NCI-H2081 (cell line): ENCODE data around the gene TAF4.

Experiments
- DNase-seq, 2 experiments: peaks; one replicate each; lab custom pipeline; 2025; lab: John Stamatoyannopoulos, UW

The TAF4 gene

DNA sequence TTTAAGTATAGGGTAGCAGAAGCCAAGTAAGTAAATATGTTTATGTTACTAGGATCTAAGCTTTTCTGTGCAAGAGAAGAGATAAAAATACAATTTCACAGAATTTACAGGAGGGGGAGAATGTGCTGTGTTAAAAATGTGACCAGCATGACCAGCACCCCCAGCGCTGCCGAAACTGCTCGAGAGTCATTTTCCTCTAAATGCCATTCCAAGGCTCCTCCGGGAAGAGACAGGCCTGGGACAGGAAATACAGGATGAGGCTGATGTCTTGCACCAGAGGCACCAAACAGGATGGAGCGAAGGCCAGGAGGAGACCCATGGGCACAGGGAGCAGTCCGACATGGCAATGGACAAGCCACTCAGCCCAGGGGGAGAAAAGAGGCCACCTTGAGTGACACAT, 21.1 kb downstream of the TAF4 start:
- no peak for DNase-seq

DNA sequence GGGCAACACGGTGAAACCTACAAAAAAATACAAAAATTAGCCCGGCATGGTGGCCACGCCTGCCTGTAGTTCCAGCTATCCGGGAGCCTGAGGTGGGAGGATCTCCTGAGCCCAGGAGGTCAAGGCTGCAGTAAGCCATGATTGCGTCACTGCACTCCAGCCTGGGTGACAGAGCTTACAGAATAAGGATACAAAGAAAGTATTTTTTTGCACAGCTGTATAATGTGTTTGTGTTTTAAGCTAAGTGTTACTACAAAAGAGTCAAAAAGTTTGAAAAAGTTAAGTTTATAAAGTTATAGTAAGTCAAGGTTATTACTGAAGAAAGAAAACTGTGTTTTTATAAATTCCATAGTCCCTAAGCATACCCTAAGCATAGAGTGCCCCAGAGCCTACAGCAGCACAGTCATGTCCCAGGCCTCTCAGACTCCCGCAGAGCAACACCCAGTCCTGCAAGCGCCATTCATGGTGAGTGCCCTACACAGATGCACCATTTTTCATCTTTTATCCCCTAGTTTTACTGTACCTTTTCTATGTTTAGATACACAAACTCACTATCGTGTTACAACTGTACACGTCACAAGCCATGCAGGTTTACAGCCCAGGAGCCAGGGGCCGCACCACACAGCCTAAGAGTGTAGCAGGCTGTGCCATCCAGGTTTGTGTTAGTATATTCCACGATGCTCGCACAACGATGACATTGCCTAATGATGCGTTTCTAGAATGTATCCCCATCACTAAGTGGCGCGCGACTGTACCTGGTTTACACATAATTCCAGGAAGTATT, 22.4 kb downstream of the TAF4 start:
- no peak for DNase-seq

DNA sequence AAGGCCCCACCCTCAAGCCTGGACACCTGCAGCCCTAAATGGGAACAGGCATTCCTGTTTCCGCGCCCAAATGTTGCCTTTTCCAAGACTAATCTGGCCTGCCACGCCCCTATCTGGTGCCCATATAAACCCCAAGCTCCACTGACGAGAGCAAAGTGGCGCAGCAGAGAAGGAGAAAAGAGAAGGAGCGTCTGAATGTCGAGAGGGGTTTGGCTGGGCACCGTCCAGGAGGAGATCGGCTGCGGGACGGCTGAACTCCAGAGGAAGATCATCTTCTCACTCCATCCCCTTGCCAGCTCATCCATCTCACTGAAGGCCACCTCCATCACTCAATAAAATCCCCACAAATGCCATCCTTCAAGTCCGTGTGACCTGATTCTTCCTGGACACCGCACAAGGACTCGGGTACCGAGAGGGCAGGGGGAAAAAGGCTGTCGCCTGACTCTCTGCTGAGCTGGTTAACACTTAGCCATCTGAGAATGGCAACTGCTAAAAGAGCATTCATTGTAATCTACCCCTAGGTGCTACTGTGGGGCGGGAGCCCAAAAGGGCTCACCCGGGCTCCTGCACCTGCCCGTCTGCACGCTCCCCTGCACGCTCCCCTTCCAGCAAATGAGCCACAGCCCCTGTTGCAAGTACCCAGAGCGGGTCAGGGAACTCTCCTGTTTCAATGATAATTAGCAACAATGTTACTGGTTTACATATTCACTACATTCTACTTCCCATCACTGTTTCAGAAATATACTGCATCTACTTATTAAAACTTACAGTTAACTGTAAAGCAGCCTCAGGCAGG, 23.5 kb downstream of the TAF4 start:
- DNase-seq: no peak

DNA sequence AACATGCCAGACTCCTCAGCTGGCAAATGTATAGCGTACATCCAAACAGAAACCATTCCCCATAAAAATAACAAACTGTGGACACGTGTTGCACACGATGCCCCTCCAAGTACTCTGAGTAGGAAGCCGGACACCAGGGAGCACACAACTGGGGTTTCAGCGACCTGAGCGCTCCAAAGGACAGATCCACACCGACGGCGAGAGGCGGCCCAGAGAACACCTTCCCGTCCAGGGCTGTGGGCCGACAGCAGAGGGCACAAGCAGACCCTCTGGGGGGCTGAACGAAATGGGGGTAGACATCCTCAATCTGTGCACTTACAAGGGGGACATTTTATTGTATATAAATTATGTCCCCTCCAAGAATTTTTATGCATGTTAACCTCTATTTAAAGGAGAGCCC, 24.7 kb downstream of the TAF4 start:
- no peak for DNase-seq

DNA sequence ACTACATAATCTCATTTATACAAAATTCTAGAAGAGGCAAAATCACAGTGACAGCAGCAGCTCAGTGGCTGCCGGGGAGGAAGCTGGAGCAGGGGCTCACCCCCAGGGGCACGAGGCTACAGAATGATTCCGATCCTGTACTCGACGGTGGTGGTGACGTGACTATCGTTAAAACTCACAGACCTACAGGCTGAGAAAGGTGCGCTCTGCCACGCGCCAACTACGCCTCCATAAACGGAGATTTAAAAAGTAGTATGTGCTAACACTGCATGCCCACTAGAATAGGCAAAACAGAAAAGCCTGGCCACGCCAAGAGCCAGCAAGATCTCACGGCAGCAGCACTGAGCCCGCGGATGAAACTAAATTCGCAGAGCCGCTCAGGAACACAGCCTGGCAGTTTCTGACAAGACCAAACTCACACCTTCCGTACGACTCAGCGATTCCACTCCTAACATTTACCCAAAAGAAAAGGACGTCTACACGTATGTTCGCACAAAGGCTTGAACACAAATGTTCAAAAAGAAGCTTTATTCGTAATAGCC, 25.2 kb downstream of the TAF4 start:
- no peak for DNase-seq

DNA sequence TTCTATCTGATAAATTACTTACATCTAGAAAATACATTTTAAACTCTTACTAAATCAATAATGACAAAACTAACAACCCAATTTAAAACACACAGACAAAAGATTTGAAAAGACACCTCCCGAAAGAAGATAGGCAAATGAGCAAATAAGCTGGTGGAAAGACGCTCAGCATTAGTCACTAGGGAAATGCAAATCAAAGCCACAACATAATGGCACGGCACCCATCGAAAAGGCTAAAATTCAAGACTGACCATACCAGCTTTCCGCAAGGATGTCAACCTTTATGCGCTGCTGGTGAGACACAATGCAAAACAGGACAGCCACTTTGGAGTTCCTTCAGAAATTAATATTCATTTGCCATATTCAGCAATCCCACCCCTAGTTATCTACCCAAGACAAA, 25.9 kb downstream of the TAF4 start:
- no peak for DNase-seq

DNA sequence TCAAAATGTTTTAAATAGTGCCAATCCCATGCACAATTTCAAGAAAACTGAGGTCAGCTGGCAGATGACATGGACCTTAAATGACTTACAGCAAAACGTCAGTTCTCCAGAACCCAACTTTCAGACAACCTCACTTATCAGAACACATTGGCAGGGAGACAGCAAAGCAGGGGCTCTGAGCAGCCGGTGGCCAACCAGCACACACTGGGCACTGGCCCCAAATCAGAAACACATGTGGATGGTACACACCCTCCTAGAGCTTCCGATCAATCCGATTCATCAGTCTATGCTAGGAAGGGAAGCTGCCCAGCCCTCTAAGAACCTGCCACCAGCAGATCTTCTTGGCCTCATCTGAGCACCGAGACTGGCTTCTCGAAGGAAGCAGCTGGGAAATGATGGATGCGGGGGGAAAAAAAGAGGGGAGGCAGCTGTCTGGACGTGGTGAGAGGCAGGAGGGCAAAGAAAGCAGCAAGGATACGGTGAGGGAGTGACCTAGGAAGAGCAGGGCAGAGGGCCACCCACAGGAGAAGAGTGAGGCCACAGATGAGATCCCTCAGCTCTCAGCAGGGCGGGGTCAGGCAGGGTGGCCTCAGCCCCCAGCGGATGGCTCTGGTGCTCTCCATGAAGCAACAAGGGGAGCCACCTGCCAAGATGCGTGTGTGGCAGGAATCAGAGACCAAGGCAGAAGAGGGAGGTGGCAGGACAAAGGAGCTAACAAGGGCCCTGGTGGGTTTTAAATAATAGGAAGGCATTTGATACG, 32.9 kb downstream of the TAF4 start:
- DNase-seq: no peak

DNA sequence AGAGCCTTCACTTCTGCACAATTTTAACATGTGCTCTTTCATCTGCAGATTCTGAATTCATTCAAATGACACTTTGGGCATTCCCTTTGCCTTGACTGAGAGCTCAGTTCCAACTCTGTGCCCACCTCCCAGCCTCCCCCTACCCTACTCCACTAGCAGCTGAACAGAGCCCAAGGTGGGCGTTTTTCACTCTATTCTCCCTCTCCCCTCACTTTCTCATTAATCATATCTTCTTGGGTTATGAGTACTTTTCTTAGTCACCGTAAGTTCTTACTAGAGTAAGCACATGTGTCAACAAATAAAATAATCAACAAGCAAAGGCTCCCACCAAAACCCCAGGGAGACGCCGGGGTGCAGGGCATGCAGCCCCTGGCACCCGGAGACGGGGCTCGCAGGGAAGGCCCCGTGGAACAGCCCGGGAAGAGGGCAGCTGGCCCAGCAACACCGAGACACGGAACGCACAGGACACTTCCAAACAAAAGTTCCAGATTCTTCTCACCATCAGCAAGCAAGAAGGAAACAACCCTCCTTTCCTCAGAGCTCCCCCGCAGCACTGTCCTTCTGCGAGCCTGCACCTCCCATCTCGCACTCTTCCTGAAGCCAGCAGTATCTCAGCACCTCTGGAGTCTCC, 34.1 kb downstream of the TAF4 start:
- no peak for DNase-seq

DNA sequence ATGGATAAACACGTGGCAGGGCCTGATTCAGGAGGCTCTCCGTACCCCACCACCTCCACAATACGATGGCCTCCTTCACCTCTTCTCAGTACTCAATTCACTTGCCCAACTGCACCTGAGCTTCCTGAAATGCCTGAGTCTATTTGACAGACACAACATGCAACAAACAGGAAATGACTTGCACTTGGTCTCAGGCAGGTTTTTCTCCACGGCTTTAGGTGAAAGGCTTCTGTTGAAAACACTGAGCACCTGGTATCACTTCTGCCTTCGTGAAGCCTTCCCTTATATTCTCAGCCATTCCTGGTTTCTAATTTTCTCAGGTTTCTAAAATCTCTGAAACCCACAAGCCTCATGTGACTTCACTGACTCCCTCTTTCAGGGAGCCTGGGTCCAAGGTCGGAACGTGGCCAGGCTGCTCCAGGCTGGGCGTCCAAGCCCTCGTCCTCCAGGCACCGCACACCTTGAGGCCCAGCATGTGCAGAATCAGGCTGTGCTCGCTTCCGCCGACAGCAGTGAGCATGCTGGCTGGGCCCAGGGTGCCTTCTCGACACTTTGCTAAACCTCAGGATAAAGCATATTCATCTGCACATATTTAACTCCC, 34.7 kb downstream of the TAF4 start:
- DNase-seq: no peak

DNA sequence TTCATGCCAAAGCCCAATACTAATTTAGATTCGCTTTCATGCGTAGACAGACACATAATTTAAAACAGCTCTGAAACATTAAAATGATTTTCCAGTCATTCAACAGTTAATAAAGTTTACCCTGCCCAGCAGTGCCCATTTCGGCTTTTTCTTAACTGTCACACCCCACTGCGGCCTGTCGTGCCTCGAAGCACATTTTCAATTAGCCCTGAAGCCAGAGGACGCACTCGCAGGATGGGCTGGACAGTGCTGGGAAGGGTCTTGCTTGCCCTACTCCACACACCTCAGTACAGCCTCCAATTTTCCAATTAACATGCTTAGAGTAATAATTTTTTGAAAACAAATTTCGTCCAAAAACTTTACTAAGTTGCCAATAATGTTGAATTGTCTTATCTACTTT, 35.3 kb downstream of the TAF4 start:
- no peak for DNase-seq

DNA sequence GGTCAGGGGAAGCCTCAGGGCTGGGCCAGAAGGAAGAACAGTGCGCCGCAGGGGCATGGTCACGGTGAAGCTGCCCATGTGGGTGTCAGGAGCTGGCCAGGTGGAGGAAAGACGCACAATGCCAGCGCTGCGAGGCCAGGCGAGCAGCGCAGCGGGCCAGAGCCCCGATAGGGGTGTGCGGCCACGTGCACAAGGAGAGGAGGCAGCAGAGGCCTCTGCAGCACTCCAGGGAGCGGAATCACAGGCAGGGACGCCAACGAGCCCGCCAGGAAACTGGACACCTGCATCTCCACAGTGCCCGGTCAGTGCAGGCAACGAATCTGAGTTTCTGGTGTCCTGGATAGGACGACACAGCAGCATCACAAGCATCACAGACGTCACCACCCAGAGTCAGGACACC, 35.7 kb downstream of the TAF4 start:
- DNase-seq: no peak

DNA sequence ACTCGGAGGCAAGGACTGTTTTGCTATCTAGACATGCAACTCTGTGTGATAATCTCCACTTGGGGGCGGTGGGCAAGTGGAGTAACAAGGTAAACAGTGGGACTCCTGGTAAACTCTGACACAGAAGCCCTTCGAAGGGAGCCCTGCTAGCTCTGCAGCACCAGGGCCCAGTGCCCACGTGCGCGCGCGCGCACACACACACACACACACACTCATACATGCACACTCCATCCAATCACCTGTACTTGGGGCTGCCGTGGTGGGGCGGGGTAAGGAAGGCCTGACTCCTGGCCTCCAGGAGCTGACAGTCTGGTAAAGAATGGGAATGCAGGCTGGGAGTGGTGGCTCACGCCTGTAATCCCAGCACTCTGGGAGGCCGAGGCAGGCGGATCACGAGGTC, 36.4 kb downstream of the TAF4 start:
- DNase-seq: no peak

DNA sequence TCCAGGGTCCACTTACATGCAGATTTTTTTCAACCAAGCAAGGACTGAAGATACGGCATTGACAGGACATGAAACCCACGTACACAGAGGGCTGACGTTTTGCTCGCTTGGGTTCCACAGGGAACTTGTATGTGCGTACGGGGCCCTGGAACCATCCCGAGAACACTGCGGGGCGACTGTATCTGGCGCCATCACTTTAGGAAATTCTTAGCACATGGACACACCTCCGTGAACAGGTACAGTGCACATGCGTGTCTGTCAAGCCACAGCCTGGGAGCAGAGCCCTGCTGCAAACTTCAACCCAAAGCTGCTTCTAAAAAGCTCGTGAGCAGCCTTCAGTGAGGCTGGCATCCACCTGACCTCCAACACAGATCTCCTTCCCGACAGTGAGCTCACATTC, 37.3 kb downstream of the TAF4 start:
- no peak for DNase-seq

DNA sequence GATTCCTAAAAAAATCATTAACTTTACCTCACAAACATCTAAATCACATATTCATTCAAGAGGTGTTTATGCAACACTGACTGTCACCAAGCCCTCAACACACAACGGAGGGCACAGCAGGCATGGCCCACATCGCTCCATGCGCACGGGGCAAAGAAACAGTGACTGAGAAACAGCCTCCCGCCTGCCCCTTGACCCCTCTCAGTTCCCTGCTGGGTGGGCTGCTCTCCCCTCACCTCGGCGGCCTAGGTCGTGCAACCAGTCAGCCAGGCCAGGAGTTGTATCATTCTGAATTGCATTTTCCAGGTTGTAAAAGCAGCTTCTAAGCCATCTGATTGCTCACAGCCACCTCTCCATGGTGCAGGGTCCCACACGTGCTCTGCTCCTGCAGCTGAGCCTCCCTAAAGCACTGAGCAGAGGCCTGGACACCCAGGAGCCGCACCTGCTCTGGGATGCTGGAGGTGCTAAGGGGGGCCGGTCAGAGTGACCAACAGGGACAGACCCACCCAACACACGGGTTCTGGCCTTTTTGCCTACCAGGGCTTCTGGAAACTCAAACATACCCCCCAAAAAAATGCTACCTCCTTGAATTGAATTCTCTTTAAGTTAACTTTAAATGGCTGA, 37.9 kb downstream of the TAF4 start:
- no peak for DNase-seq

DNA sequence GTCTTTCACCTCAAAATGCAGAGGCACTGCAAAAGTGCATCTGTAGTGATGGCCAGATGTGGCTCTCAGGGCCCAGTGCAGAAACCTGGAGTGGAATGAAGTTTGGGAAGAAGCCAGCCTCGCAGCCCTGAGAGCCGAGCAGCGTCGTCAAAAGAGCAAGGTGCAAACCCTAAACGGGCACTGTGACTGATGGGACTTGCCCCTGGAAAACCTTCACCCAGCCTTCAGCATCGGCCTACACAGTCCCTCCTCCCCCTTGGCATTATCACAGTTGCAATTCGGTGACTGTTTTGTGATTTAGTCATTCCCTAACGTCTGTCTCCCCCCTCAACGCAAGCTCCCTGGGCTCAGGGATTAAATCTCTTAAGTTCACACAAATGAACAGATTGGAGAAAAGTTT, 38.6 kb downstream of the TAF4 start:
- DNase-seq: no peak

DNA sequence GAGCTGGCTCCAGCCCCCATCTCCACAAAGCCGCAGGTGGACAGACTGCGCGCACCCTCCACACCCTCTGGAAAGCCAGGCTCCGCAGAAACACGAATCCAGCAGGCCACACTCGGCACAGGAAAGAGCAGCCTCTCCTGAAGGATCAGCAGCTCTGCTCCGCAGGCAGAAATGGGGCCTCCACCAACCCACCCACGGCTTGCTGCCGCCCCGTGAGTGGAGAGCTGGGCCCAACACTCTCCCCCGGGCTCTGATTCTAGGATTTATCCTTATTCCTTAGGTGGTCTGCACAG, 39.2 kb downstream of the TAF4 start:
- no peak for DNase-seq

DNA sequence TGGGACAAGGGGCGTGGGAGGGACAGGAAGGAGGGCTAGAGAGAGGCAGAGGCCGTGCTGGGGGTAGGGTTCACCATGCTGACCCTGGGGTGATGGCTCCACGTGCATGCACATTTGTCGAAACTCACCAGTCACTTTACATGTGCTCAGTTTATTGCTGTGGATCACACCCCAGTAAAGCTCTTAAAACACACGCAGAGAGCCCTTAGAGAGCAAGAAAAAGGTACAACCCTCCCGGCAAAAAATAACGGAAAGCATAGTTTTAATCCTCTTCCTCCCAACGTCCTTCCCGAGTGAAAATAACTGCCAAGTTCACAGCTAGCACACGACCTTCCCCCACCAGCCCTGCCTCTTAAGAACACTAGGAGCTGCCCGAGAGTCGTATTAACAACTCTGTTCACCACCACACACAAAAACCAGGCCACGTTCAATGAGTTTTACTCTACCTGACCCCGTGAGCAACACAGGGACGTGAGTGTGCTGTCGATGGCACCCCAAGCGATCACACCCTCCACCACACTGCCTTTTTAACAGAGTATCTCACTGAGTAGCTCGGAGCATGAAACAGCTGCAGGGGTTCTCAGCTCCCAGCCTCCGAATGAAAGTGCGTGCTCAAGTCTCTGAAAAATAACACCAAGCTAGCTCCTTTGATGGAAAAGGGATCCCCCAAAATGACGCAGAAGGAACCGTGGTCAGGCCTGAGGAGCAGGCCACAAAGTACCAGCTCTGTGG, 39.7 kb downstream of the TAF4 start:
- DNase-seq: no peak

DNA sequence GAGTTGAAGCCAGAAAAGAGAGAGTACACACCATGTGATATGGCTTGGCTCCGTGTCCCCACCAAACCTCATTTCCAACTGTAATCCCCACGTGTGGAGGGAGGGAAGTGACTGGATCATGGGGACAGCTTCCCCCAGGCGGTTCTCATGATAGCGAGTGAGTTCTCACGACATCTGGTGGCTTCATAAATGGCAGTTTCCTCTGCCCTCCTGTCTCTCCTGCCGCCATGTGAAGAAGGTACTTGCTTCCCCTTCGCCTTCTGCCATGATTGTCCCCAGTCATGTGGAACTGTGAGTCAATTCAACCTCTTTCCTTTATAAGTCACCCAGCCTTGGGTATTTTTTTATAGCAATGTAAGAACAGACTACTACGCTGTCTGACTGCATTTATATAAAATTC, 40.3 kb downstream of the TAF4 start:
- DNase-seq: no peak

DNA sequence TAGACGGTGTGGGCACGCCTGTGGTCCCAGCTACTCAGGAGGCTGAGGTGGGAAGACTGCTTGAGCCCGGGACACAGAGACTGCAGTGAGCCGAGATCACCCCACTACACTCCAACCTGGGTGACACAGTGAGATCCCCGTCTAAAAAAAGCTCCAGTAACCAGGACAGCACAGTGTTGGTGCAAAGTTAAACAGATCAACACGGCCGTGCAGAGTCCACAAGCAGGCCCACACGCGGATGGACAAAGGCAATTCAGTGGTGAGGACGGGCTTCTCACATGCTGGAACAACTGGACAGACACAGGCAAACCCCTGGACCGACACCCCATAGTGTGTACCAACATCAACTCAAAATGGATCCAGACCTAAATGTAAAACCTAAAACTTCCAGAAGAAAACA, 41.7 kb downstream of the TAF4 start:
- DNase-seq: no peak

DNA sequence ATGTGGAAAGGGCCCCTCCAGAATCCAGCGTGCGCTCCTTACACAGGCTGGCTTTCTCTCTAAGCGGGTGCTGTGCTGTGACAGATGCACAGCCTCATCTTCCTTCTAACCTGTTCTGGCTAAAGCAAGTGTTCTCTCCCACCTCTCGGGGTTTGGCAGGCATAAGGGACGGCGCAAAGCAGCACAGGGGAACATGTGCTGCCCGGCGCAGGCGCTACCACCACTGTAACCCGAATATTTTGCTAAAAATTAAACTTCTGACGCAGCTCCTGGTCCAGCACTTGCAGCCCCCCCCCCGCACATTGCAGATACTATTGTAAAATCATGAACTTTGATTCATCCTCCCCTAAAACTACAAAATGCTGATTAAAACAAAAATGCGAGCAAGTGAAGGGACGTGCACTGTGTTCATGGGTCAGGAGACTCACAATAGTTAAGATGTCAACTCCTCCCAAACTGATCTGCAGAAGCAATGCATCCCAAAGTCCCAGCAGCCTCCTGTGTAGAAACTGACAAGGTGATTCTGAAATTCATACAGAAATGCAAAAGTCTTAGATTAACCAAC, 43.0 kb downstream of the TAF4 start:
- DNase-seq: no peak
